Osteoblast (primary cell): ENCODE results near the gene REG1B. TPM values are rescaled to one million over a fixed set of nuclear protein-coding genes. Genes with fewer than 3 reads are reported as not detected.

Experiments used
- DNase-seq: peaks from one replicate; pipeline ENCODE4 v3.0.0; 2011; ENCODE audit warnings: low spot score, mixed read lengths; ENCODE audit not compliant: insufficient read length; ENCODE audit errors: missing footprints
- H2AFZ ChIP-seq: 2 replicates; pipeline ENCODE4 v1.6.0; 2011; ENCODE audit warnings: mild to moderate bottlenecking, low read length
- H3K27ac ChIP-seq: 2 replicates; pipeline ENCODE4 v1.5.1; 2011; ENCODE audit warnings: mild to moderate bottlenecking, low read depth, low read length, moderate library complexity
- H3K27me3 ChIP-seq: 2 replicates; pipeline ENCODE4 v1.6.0; 2012; ENCODE audit warnings: mild to moderate bottlenecking, control low read depth, inconsistent platforms, low read length, moderate library complexity; ENCODE audit not compliant: insufficient read depth
- H3K36me3 ChIP-seq: 2 replicates; pipeline ENCODE4 v1.5.1; 2011; ENCODE audit warnings: mild to moderate bottlenecking, low read length, control low read depth, moderate library complexity; ENCODE audit not compliant: insufficient read depth
- H3K4me1 ChIP-seq: 2 replicates; pipeline ENCODE4 v1.5.1; 2011; ENCODE audit warnings: mild to moderate bottlenecking, low read length, control low read depth, moderate library complexity; ENCODE audit not compliant: insufficient read depth
- H3K4me2 ChIP-seq: 2 replicates; pipeline ENCODE4 v1.6.0; 2011; ENCODE audit warnings: mild to moderate bottlenecking, low read length; ENCODE audit not compliant: insufficient read depth
- H3K4me3 ChIP-seq: fragments of 200-600 bp; sonication (generic); 3 replicates; pipeline ENCODE4 v1.5.1; 2012; ENCODE audit warnings: mild to moderate bottlenecking, low read length, inconsistent platforms; ENCODE audit not compliant: insufficient read depth
- H3K79me2 ChIP-seq: 2 replicates; pipeline ENCODE4 v1.6.0; 2012; ENCODE audit warnings: mild to moderate bottlenecking, low read length, control low read depth, inconsistent platforms; ENCODE audit not compliant: insufficient read depth
- H3K9me3 ChIP-seq: 2 replicates; pipeline ENCODE4 v1.5.1; 2011; ENCODE audit warnings: low read depth, low read length, control low read depth
- H4K20me1 ChIP-seq: 2 replicates; pipeline ENCODE4 v1.6.0; 2012; ENCODE audit warnings: mild to moderate bottlenecking, low read length, control low read depth; ENCODE audit not compliant: insufficient read depth
- CTCF ChIP-seq: IDR thresholded peaks from 2 replicates; pipeline ENCODE4 v1.5.1; 2011; ENCODE audit warnings: mild to moderate bottlenecking, low read depth, low read length, moderate library complexity; ENCODE audit errors: extremely low read depth
- total RNA-seq: library from RNA; depleted of rRNA; stranded (reverse); fragments of >200 nt; gene quantifications from 2 replicates; pipeline ENCODE4 v1.2.3, GENCODE V29; 2012

The REG1B gene
- total RNA-seq, 1 donor, result not detected

GRCh38 chr2:79120194-79120713 is 32.5 kb upstream of the REG1B start, which contains the start of gene REG1A:
REG1A (plus strand) TSS chr2:79120488; CDS start chr2:79120862, 374 bp downstream.
- H3K4me1 ChIP-seq, result no peaks in the 10 kb centered on the region
- H3K27me3 ChIP-seq, result no peaks in the 10 kb centered on the region
- DNase-seq, result no peak
- no peak within 1 kb of the TSS for H3K4me2 ChIP-seq
- no peak within 1 kb of the TSS for H3K27ac ChIP-seq
- no peak within 1 kb of the TSS for H2AFZ ChIP-seq
- H3K4me3 ChIP-seq, result no peak within 1 kb of the TSS
- H3K9me3 ChIP-seq, result no peaks in the 10 kb centered on the region
- H4K20me1 ChIP-seq, result no peaks in the 10 kb centered on the region
- H3K36me3 ChIP-seq, result no peaks in the 10 kb centered on the region
- TF ChIP-seq CTCF, result no peak
- H3K79me2 ChIP-seq, result no peaks in the 10 kb centered on the region

GRCh38 chr2:79116997-79117928 is 29.5 kb upstream of the REG1B start:
- Histone ChIP-seq H3K27me3 (no peaks in the 10 kb centered on the region), H3K79me2 (no peaks in the 10 kb centered on the region), H4K20me1 (no peaks in the 10 kb centered on the region), H3K4me2 (no peak overlapping the region), H3K9me3 (no peaks in the 10 kb centered on the region), H3K4me3 (no peak overlapping the region), H3K27ac (no peak overlapping the region), H3K36me3 (no peaks in the 10 kb centered on the region), H3K4me1 (no peaks in the 10 kb centered on the region), H2AFZ (no peak overlapping the region)
- no peak for DNase-seq
- TF ChIP-seq CTCF, result no peak

- no peak overlapping the region for H2AFZ ChIP-seq
- H3K9me3 ChIP-seq, result no peaks in the 10 kb centered on the region
- H4K20me1 ChIP-seq, result no peaks in the 10 kb centered on the region
- no peak overlapping the region for H3K4me3 ChIP-seq
- no peak overlapping the region for H3K27ac ChIP-seq
- H3K79me2 ChIP-seq, result no peaks in the 10 kb centered on the region
- H3K36me3 ChIP-seq, result no peaks in the 10 kb centered on the region
- no peaks in the 10 kb centered on the region for H3K4me1 ChIP-seq
- no peak overlapping the region for H3K4me2 ChIP-seq
- no peak for TF ChIP-seq CTCF
- DNase-seq, result no peak
- no peaks in the 10 kb centered on the region for H3K27me3 ChIP-seq
Measured at GRCh38 chr2:79114797-79115494, 27.2 kb upstream of the REG1B start.

- DNase-seq, result no peak
- TF ChIP-seq CTCF, result no peak
- Histone ChIP-seq H3K9me3 (no peaks in the 10 kb centered on the region), H3K4me3 (no peak overlapping the region), H3K27ac (no peak overlapping the region), H3K79me2 (no peaks in the 10 kb centered on the region), H3K36me3 (no peaks in the 10 kb centered on the region), H4K20me1 (no peaks in the 10 kb centered on the region), H3K4me1 (no peaks in the 10 kb centered on the region), H3K4me2 (no peak overlapping the region), H2AFZ (no peak overlapping the region), H3K27me3 (no peaks in the 10 kb centered on the region)
Measured at GRCh38 chr2:79112269-79112668, 24.5 kb upstream of the REG1B start.
